ENCODE results near the gene GPC5.

- no peak for TF ChIP-seq CTCF (IDR thresholded peaks at IDR 0.05 in 8 of 11, conservative IDR thresholded peaks at IDR 0.05 in 3 of 11)
- no peak for TF ChIP-seq POLR2AphosphoS5 (IDR thresholded peaks at IDR 0.05)
- no peak for TF ChIP-seq POLR2A (IDR thresholded peaks at IDR 0.05)
Observed at GRCh38 chr13:91701975-91702374, 303.6 kb downstream of the GPC5 start.

Data from spleen (tissue), 7 donors.